SU-DHL-6 (cell line): Measurements from ENCODE around the gene IL10.

Source experiments
- H2AFZ ChIP-seq: fragments of 200-600 bp; sonication (generic); 2 replicates; pipeline ENCODE4 v1.6.1; 2014; ENCODE audit warnings: low read depth, mild to moderate bottlenecking, moderate library complexity, mixed read lengths, antibody characterized with exemption, low read length; ENCODE audit not compliant: severe bottlenecking
- H3F3A ChIP-seq: fragments of 200-600 bp; shearing (Covaris generic); 2 replicates; pipeline ENCODE4 v1.6.0; 2016; ENCODE audit warnings: antibody characterized with exemption, mild to moderate bottlenecking; ENCODE audit not compliant: insufficient read depth
- H3K27ac ChIP-seq: fragments of 200-600 bp; sonication (generic); 2 replicates; pipeline ENCODE4 v1.5.1; 2016; ENCODE audit warnings: low read depth, mild to moderate bottlenecking, low read length, moderate library complexity, mixed read lengths
- H3K27me3 ChIP-seq: fragments of 200-600 bp; sonication (generic), shearing (Covaris generic); 2 replicates; pipeline ENCODE4 v1.6.0; 2014; ENCODE audit warnings: mild to moderate bottlenecking, low read length
- H3K36me3 ChIP-seq: fragments of 200-600 bp; sonication (generic); 2 replicates; pipeline ENCODE4 v1.6.1; 2014; ENCODE audit warnings: mild to moderate bottlenecking, low read length, mixed read lengths
- H3K4me2 ChIP-seq: fragments of 300-600, 200-600 bp; shearing (Covaris generic), sonication (generic); 2 replicates; pipeline ENCODE4 v1.6.0; 2014; ENCODE audit warnings: low read length, low read depth, mild to moderate bottlenecking; ENCODE audit not compliant: poor library complexity, severe bottlenecking
- H3K4me3 ChIP-seq: fragments of 200-600 bp; sonication (generic); 2 replicates; pipeline ENCODE4 v1.5.1; 2014; ENCODE audit warnings: antibody characterized with exemption, low read length, mild to moderate bottlenecking, mixed read lengths; ENCODE audit not compliant: insufficient read depth, poor library complexity, severe bottlenecking
- H3K79me2 ChIP-seq: fragments of 200-600 bp; sonication (generic); 2 replicates; pipeline ENCODE4 v1.6.1; 2014; ENCODE audit warnings: mild to moderate bottlenecking, low read length, moderate library complexity; ENCODE audit not compliant: insufficient read depth
- H3K9ac ChIP-seq: fragments of 200-600 bp; sonication (generic); 2 replicates; pipeline ENCODE4 v1.7.0; 2014; ENCODE audit warnings: mild to moderate bottlenecking, low read length
- H3K9me2 ChIP-seq: fragments of 200-600 bp; sonication (generic); replicated peaks from 2 replicates; pipeline ENCODE4 v1.6.1; 2014; ENCODE audit warnings: low read length; ENCODE audit not compliant: insufficient read depth
- H3K9me3 ChIP-seq: fragments of 200-600 bp; sonication (generic); 2 replicates; pipeline ENCODE4 v1.6.1; 2014; ENCODE audit warnings: low read length, mixed read lengths; ENCODE audit not compliant: insufficient read depth
- H4K20me1 ChIP-seq: fragments of 200-600 bp; sonication (generic); 2 replicates; pipeline ENCODE4 v1.6.1; 2014; ENCODE audit warnings: low read depth, mild to moderate bottlenecking, antibody characterized with exemption, low read length, moderate library complexity, mixed read lengths
- EZH2phosphoT487 ChIP-seq: fragments of 200-600 bp; sonication (generic), shearing (Covaris generic); conservative IDR thresholded peaks from 2 replicates; pipeline ENCODE4 v1.6.1; 2018; ENCODE audit warnings: mild to moderate bottlenecking, antibody characterized with exemption, low read length, moderate library complexity, mixed read lengths
- TF ChIP-seq, protein P1 (sequence below): fragments of 200-600 bp; sonication (generic); IDR thresholded peaks from one replicate; pipeline ENCODE4 v1.5.1; 2017; ENCODE audit warnings: antibody characterized with exemption, mild to moderate bottlenecking, low read length, moderate library complexity; ENCODE audit not compliant: insufficient read depth, poor library complexity, severe bottlenecking

Gene IL10

GRCh38 chr1:206770531-206771337 is 1.6 kb downstream of the IL10 start, which contains the start of gene IL19:
Gene IL19 (plus strand): TSS chr1:206770773. CDS start chr1:206836663, 65,890 bp downstream.
- TF ChIP-seq, protein P1, sequence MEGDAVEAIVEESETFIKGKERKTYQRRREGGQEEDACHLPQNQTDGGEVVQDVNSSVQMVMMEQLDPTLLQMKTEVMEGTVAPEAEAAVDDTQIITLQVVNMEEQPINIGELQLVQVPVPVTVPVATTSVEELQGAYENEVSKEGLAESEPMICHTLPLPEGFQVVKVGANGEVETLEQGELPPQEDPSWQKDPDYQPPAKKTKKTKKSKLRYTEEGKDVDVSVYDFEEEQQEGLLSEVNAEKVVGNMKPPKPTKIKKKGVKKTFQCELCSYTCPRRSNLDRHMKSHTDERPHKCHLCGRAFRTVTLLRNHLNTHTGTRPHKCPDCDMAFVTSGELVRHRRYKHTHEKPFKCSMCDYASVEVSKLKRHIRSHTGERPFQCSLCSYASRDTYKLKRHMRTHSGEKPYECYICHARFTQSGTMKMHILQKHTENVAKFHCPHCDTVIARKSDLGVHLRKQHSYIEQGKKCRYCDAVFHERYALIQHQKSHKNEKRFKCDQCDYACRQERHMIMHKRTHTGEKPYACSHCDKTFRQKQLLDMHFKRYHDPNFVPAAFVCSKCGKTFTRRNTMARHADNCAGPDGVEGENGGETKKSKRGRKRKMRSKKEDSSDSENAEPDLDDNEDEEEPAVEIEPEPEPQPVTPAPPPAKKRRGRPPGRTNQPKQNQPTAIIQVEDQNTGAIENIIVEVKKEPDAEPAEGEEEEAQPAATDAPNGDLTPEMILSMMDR, result no peak
- TF ChIP-seq EZH2phosphoT487, result no peak
- Histone ChIP-seq H3K9ac (no peak within 1 kb of the TSS), H3K27me3 (no peaks in the 10 kb centered on the region), H3K36me3 (no peaks in the 10 kb centered on the region), H3K9me3 (no peaks in the 10 kb centered on the region), H4K20me1 (no peaks in the 10 kb centered on the region), H2AFZ (no peak within 1 kb of the TSS), H3K4me2 (no peak within 1 kb of the TSS), H3K4me3 (no peak within 1 kb of the TSS), H3K27ac (no peak within 1 kb of the TSS), H3F3A (no peaks in the 10 kb centered on the region), H3K9me2 (no peaks in the 10 kb centered on the region), H3K79me2 (no peaks in the 10 kb centered on the region)

GRCh38 chr1:206769304-206769731 is 3.0 kb downstream of the IL10 start:
- TF ChIP-seq, protein P1, result no peak
- TF ChIP-seq EZH2phosphoT487, result no peak
- Histone ChIP-seq H3K27ac (no peak overlapping the region), H3K9me3 (no peaks in the 10 kb centered on the region), H4K20me1 (no peaks in the 10 kb centered on the region), H3K36me3 (no peaks in the 10 kb centered on the region), H3K4me2 (no peak overlapping the region), H3K4me3 (no peak overlapping the region), H3K9me2 (no peaks in the 10 kb centered on the region), H3F3A (no peaks in the 10 kb centered on the region), H3K9ac (no peak overlapping the region), H3K27me3 (no peaks in the 10 kb centered on the region), H2AFZ (no peak overlapping the region), H3K79me2 (no peaks in the 10 kb centered on the region)

DNA sequence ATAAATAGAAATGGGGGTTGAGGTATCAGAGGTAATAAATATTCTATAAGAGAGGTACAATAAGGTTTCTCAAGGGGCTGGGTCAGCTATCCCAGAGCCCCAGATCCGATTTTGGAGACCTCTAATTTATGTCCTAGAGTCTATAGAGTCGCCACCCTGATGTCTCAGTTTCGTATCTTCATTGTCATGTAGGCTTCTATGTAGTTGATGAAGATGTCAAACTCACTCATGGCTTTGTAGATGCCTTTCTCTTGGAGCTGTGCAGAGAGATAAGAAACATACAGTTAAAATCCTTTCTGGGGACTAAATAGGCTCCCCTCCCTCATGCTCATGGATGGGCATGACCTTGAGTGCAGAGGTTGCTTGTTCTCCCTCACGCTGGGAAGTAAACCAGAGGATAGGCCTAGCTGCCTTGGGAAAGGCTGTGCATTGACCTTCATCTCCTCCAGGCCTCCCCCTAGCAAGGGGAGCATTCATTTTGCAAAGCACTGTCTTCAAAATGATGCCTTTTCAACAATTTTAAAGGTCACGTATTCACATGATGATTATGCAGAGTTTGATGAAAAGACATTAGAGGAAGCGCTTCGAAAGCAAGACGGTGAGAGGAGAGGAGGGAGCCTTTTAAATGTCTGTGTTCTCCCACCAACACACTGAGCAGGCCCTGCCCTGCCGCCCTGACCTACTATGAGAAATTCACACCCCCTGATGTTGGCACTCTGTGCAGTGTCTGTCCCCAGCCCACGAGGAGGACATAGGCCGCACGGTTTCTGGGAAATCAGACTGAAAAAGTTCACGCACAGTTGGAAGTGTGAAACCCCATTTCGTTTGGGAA is 3.6 kb downstream of the IL10 start:
- Histone ChIP-seq H3K27me3 (no peaks in the 10 kb centered on the region), H3K4me3 (no peak overlapping the region), H2AFZ (no peak overlapping the region)

More for the DNA sequence above, 3.6 kb downstream of the IL10 start:
- Histone ChIP-seq H3K36me3 (no peaks in the 10 kb centered on the region), H3F3A (no peaks in the 10 kb centered on the region), H3K4me2 (no peak overlapping the region), H3K79me2 (no peaks in the 10 kb centered on the region), H3K9ac (no peak overlapping the region), H4K20me1 (no peaks in the 10 kb centered on the region), H3K27ac (no peak overlapping the region), H3K9me2 (no peaks in the 10 kb centered on the region), H3K9me3 (no peaks in the 10 kb centered on the region)
- TF ChIP-seq, protein P1, result no peak
- TF ChIP-seq EZH2phosphoT487, result no peak
